Panc1 (cell line): ENCODE results near the gene CAMK2B. TPM values are rescaled to one million over a fixed set of nuclear protein-coding genes. Genes with fewer than 3 reads are reported as not detected.

Experiments used
- ATAC-seq: fragments of 200-7000 bp; cut with Tn5 transposase; 2 replicates; pipeline ENCODE4 v1.9.1; 2020; ENCODE audit warnings: mild to moderate bottlenecking, moderate library complexity
- BruUV-seq: library from RNA; stranded (reverse); fragments of 400-500 nt; replicated peaks from 2 replicates; lab custom pipeline; 2021; lab: Mats Ljungman, UMichigan
- CTCF ChIA-PET: fragments of 300-600 bp; sonication (Branson Sonifier 250); formaldehyde crosslinking; loops from one replicate; lab custom pipeline; 2022; ENCODE audit warnings: antibody characterized with exemption; lab: Charles Lee
- POLR2A ChIA-PET: fragments of 300-600 bp; sonication (Branson Sonifier 250); formaldehyde crosslinking; loops from one replicate; lab custom pipeline; 2022; ENCODE audit warnings: antibody characterized with exemption; lab: Charles Lee
- DNase-seq: peaks from one replicate; pipeline ENCODE4 v3.0.0-alpha.2; 2010; ENCODE audit warnings: low read depth, low spot score
- H3K27ac ChIP-seq: 2 replicates; pipeline ENCODE4 v1.5.1; 2011; ENCODE audit warnings: mild to moderate bottlenecking, low read length, inconsistent platforms
- H3K27me3 ChIP-seq: fragments of 200-500 bp; sonication (Bioruptor generic); 2 replicates; pipeline ENCODE4 v1.6.0; 2014; ENCODE audit warnings: low read length, inconsistent platforms; ENCODE audit not compliant: control insufficient read depth, insufficient read depth
- H3K36me3 ChIP-seq: fragments of 200-500 bp; sonication (Bioruptor generic); 2 replicates; pipeline ENCODE4 v1.5.1; 2014; ENCODE audit warnings: inconsistent platforms, mild to moderate bottlenecking, low read length, moderate library complexity; ENCODE audit not compliant: control insufficient read depth, insufficient read depth
- H3K4me1 ChIP-seq: 2 replicates; pipeline ENCODE4 v1.5.1; 2011; ENCODE audit warnings: inconsistent platforms, mild to moderate bottlenecking, low read length, moderate library complexity; ENCODE audit not compliant: control insufficient read depth, insufficient read depth
- H3K4me3 ChIP-seq, 2 experiments: 2 replicates each; pipeline ENCODE4 v1.5.1; 2011 to 2012; ENCODE audit warnings: low read depth in 2 of 2, low read length in 2 of 2, mild to moderate bottlenecking in 2 of 2, inconsistent platforms in 1 of 2, moderate library complexity in 1 of 2
- H3K9me3 ChIP-seq: fragments of 200-500 bp; sonication (Bioruptor generic); 2 replicates; pipeline ENCODE4 v1.5.1; 2014; ENCODE audit warnings: low read depth, mild to moderate bottlenecking, inconsistent platforms, low read length, moderate library complexity; ENCODE audit not compliant: control insufficient read depth, insufficient read depth
- CTCF ChIP-seq: fragments of 450-650 bp; IDR thresholded peaks from 2 replicates; pipeline ENCODE4 v1.5.1; 2017; ENCODE audit warnings: mild to moderate bottlenecking
- POLR2AphosphoS5 ChIP-seq: IDR thresholded peaks from 2 replicates; pipeline ENCODE4 v1.6.1; 2012; ENCODE audit warnings: mild to moderate bottlenecking, low read depth, low read length, moderate library complexity
- REST ChIP-seq, 2 experiments: IDR thresholded peaks; 2 replicates each; pipeline ENCODE4 v1.6.1; 2011 to 2012; ENCODE audit warnings: low read depth in 2 of 2, control low read depth in 1 of 2, low read length in 1 of 2, mild to moderate bottlenecking in 1 of 2, moderate library complexity in 1 of 2; ENCODE audit not compliant: insufficient read depth in 1 of 2
- SIN3A ChIP-seq: IDR thresholded peaks from 2 replicates; pipeline ENCODE4 v1.6.1; 2012; ENCODE audit warnings: low read depth, mild to moderate bottlenecking, low read length, moderate library complexity, borderline replicate concordance; ENCODE audit not compliant: insufficient read depth
- TCF7L2 ChIP-seq: IDR thresholded peaks from 2 replicates; pipeline ENCODE4 v1.6.1; 2011; ENCODE audit warnings: mild to moderate bottlenecking, low read depth, low read length, inconsistent platforms
- in situ Hi-C: cut with HindIII; loops from 2 replicates; pipeline ENCODE4 v1.10.0; 2016; ENCODE audit warnings: low sequenced_read_pairs, low pct_unique_long_range_greater_than_20kb
- intact Hi-C: fragments of 100-400 bp; cut with micrococcal nuclease; formaldehyde crosslinking; loops from one replicate; pipeline ENCODE4 v1.10.0; 2022; ENCODE audit not compliant: unreplicated experiment
- total RNA-seq: library from RNA; stranded (reverse); gene quantifications from one replicate; pipeline ENCODE4 v1.2.1, GENCODE V29; 2021; ENCODE audit not compliant: unreplicated experiment

The CAMK2B gene
- total RNA-seq, 1 experiment from 2014 or later = 0.26 TPM

GRCh38 chr7:44367475-44368043 is 42.2 kb upstream of the CAMK2B start:
- BruUV-seq = no TSS peak
- Histone ChIP-seq H3K27me3 (peaks cover 4% of the 10 kb centered on the region; the same call in 1 of the 2 replicates), H3K4me1 (no peaks in the 10 kb centered on the region), H3K4me3 (no peak overlapping the region), H3K9me3 (no peaks in the 10 kb centered on the region), H3K27ac (no peak overlapping the region), H3K36me3 (no peaks in the 10 kb centered on the region)
- no peak for ATAC-seq
- intact Hi-C loops (no loop called here), in situ Hi-C loops (no loop called here)
- CTCF ChIA-PET = no interaction called here
- DNase-seq = no peak
- TF ChIP-seq REST (IDR thresholded peaks at IDR 0.05; ENCODE audit: insufficient read depth in 1 of 2, low read depth in 2 of 2, low read length in 1 of 2) (no peak), SIN3A (no peak), CTCF (no peak), TCF7L2 (no peak), POLR2AphosphoS5 (no peak)
- POLR2A ChIA-PET = no interaction called here

- no peak for TF ChIP-seq SIN3A
- no peak for TF ChIP-seq POLR2AphosphoS5
- TF ChIP-seq TCF7L2 = no peak
- TF ChIP-seq REST (IDR thresholded peaks at IDR 0.05; ENCODE audit: insufficient read depth in 1 of 2, low read depth in 2 of 2, low read length in 1 of 2) = no peak
- no peak for TF ChIP-seq CTCF
- BruUV-seq = no TSS peak
These were observed 41.6 kb upstream of the CAMK2B start for GRCh38 chr7:44366986-44367385.

More at GRCh38 chr7:44366986-44367385, 41.6 kb upstream of the CAMK2B start:
- ChIA-PET POLR2A (no interaction called here), CTCF (no interaction called here)
- H3K27ac ChIP-seq = no peak overlapping the region
- no peak overlapping the region for H3K4me3 ChIP-seq
- no peaks in the 10 kb centered on the region for H3K4me1 ChIP-seq
- in situ Hi-C loops (no loop called here), intact Hi-C loops (no loop called here)
- H3K27me3 ChIP-seq = peaks cover 4% of the 10 kb centered on the region; the same call in 1 of the 2 replicates
- no peaks in the 10 kb centered on the region for H3K9me3 ChIP-seq
- no peak for ATAC-seq
- no peak for DNase-seq
- no peaks in the 10 kb centered on the region for H3K36me3 ChIP-seq
